Vagina (tissue), 2 donors: Measurements from ENCODE around the gene REEP6.

Experiments
- POLR2A ChIP-seq, 2 donors: fragments of 450-650 bp; IDR thresholded peaks; one replicate each; pipeline ENCODE4 v1.6.1; 2017; ENCODE audit warnings: antibody characterized with exemption in 2 of 2, mild to moderate bottlenecking in 2 of 2, moderate library complexity in 2 of 2
- POLR2AphosphoS5 ChIP-seq, 2 donors: sonication (generic); formaldehyde crosslinking; IDR thresholded peaks; one replicate each; pipeline ENCODE4 v1.9.0; 2017; ENCODE audit warnings: antibody characterized with exemption in 2 of 2, mild to moderate bottlenecking in 2 of 2, low read depth in 1 of 2; ENCODE audit not compliant: insufficient read depth in 1 of 2
- TF ChIP-seq, protein P1 (sequence below), 3 experiments: fragments of 450-650 bp in 2 of 3; fragments of 200-600 bp in 1 of 3; sonication (generic) in 1 of 3; IDR thresholded peaks; one replicate each; pipeline ENCODE4 v1.5.1; 2017 to 2019; ENCODE audit warnings: antibody characterized with exemption in 3 of 3, mild to moderate bottlenecking in 2 of 3, moderate library complexity in 2 of 3

GRCh38 chr19:1456121-1456900, 34.7 kb upstream of the REEP6 start:
- TF ChIP-seq, protein P1, sequence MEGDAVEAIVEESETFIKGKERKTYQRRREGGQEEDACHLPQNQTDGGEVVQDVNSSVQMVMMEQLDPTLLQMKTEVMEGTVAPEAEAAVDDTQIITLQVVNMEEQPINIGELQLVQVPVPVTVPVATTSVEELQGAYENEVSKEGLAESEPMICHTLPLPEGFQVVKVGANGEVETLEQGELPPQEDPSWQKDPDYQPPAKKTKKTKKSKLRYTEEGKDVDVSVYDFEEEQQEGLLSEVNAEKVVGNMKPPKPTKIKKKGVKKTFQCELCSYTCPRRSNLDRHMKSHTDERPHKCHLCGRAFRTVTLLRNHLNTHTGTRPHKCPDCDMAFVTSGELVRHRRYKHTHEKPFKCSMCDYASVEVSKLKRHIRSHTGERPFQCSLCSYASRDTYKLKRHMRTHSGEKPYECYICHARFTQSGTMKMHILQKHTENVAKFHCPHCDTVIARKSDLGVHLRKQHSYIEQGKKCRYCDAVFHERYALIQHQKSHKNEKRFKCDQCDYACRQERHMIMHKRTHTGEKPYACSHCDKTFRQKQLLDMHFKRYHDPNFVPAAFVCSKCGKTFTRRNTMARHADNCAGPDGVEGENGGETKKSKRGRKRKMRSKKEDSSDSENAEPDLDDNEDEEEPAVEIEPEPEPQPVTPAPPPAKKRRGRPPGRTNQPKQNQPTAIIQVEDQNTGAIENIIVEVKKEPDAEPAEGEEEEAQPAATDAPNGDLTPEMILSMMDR (IDR thresholded peaks at IDR 0.05), result no peak
- TF ChIP-seq POLR2A (IDR thresholded peaks at IDR 0.05) (no peak), POLR2AphosphoS5 (IDR thresholded peaks at IDR 0.05; ENCODE audit: insufficient read depth in 1 of 2, low read depth in 1 of 2) (no peak)
